ENCODE measurements around the gene LYVE1.

The LYVE1 gene

GRCh38 chr11:10519630-10520029 lies 48.8 kb downstream of the LYVE1 start:
- no peak for DNase-seq

DNA sequence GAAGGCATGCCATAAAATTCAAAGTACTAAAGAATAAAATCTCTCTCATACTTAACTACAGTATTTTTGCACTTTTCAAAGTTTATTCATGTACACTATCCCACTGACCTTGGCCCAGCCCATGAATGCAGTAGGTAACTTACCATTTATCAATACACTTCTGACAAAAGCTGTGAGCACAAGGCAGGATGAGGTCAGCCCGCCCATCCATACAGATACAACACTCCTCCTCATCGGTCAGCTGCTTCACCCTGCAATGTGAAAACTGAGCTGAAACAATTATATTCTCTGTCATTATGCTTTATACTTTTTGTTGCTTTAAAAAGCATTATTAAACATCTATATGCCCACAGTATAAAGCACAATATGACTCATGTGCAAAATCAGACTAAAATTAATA lies 49.6 kb downstream of the LYVE1 start:
- no peak for DNase-seq

GRCh38 chr11:10518123-10518522 lies 50.3 kb downstream of the LYVE1 start:
- DNase-seq, result no peak

DNA sequence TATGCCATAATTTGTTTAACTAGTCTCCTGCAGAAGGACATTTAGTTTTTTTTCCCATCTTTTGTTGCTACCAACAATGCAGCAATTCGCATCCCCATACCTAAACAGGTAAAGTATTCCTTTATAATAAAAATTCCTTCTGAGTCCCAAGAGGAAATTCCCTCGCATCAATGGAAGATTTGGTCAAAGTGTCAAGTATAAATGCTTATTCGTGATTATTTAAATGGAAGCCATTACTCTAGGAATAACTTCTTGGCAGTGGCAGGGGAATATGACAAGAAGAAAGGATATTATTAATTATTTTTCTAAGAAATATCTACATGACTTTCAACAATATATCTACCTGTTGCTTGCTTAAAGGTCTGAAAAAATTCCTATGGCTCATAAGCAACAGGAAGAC lies 53.0 kb downstream of the LYVE1 start:
- DNase-seq, result no peak

DNA sequence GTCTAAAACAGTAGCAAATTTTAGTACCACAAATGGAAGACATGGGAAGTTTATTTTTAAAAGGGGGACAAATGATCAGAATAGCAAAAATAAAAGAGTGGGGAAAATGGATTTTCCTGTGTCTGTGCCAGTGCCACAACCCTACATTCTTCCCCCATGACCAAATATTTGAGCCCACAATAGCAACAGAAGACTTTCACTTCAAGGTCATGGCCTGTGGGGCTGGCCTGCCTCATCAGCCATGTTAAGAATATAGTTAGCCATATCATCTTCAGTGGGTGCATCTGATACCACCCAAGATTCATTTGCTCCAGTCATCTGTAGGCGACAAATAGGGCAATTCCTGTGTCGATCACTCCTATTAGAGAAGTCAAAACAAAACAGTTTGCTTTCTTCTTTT lies 53.8 kb downstream of the LYVE1 start:
- no peak for DNase-seq

- no peak for DNase-seq
These were observed 54.3 kb downstream of the LYVE1 start for GRCh38 chr11:10514202-10514601.

- no peak for DNase-seq
These were observed 57.3 kb downstream of the LYVE1 start for GRCh38 chr11:10511181-10511621.
